SHP77 treated with DMSO at 0.1 percent for 48 hours (cell line): ENCODE results near the gene RPRD1A.
A peak's percentile ranks its signal among the peaks of the same experiment; 100 is the strongest.
"Not testable (repeated sequence)": the region's sequence is repeated elsewhere in the genome, so short reads cannot be mapped to it uniquely, and the experiment has no call there.

ENCODE experiments used
- DNase-seq: peaks from one replicate; lab custom pipeline; 2025; lab: John Stamatoyannopoulos, UW

The RPRD1A gene

GRCh38 chr18:36025025-36025424, 42.3 kb downstream of the RPRD1A start:
- DNase-seq = no peak

- not testable (repeated sequence) for DNase-seq
Observed at GRCh38 chr18:36024241-36024640, 43.1 kb downstream of the RPRD1A start.

GRCh38 chr18:36023336-36023735, 44.0 kb downstream of the RPRD1A start:
- DNase-seq = no peak

- no peak for DNase-seq
Observed at GRCh38 chr18:36020174-36020711, 47.1 kb downstream of the RPRD1A start.

- no peak for DNase-seq
Observed at GRCh38 chr18:36017232-36017631, 50.1 kb downstream of the RPRD1A start.

- no peak for DNase-seq
Observed at GRCh38 chr18:36015629-36016028, 51.7 kb downstream of the RPRD1A start.

- no peak for DNase-seq
Observed at GRCh38 chr18:36012891-36013290, 54.5 kb downstream of the RPRD1A start.

GRCh38 chr18:36009214-36009613, 58.1 kb downstream of the RPRD1A start:
- no peak for DNase-seq

- DNase-seq = no peak
Observed at GRCh38 chr18:36006997-36007396, 60.4 kb downstream of the RPRD1A start.

- DNase-seq = no peak
Observed at GRCh38 chr18:35999925-36000324, 67.4 kb downstream of the RPRD1A start.

GRCh38 chr18:35998967-35999366, 68.4 kb downstream of the RPRD1A start:
- DNase-seq = no peak

GRCh38 chr18:35993013-35993412, 74.3 kb downstream of the RPRD1A start:
- no peak for DNase-seq

- no peak for DNase-seq
Observed at GRCh38 chr18:35991696-35992095, 75.7 kb downstream of the RPRD1A start.

- DNase-seq = no peak
Observed at GRCh38 chr18:35983818-35984217, 83.5 kb downstream of the RPRD1A start.

GRCh38 chr18:35983147-35983546, 84.2 kb downstream of the RPRD1A start:
- no peak for DNase-seq

GRCh38 chr18:35982409-35983114, 84.8 kb downstream of the RPRD1A start:
- DNase-seq = no peak

GRCh38 chr18:35979112-35979511, 88.2 kb downstream of the RPRD1A start:
- DNase-seq = no peak

GRCh38 chr18:35974181-35974580, 93.2 kb downstream of the RPRD1A start:
- DNase-seq = no peak

- no peak for DNase-seq
Observed at GRCh38 chr18:35973650-35974049, 93.7 kb downstream of the RPRD1A start.

- peak; percentile 70 for DNase-seq
Observed at GRCh38 chr18:35972197-35973000, 95.0 kb downstream of the RPRD1A start, which contains the start of gene RMP24. RMP24 (plus strand) TSS chr18:35972679.

- DNase-seq = no peak
Observed at GRCh38 chr18:35971661-35972196, 95.6 kb downstream of the RPRD1A start.

- no peak for DNase-seq
Observed at GRCh38 chr18:35969676-35970075, 97.7 kb downstream of the RPRD1A start.
